ENCODE measurements around the gene MYO1A.
"Not testable (repeated sequence)": the region's sequence is repeated elsewhere in the genome, so short reads cannot be mapped to it uniquely, and the experiment has no call there.

MYO1A gene

DNA sequence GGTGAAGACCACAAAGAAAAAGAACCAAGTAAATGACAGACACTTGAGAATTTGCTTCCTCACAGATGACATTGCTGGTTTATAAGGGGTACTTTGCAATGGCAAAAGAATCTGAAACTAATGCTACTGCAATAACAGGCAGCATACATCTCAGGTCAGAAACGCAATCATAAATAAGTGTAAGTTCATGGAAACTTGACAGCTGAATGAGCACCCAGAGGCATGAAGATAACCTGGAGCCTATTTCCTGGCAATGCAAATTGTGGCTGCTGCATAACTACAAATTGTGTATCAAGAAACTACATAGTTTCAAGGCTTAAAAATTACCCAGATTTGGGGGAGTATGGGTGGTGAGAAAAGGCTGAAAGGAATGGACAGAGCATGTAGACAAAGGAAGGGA, 8.5 kb upstream of the MYO1A start:
- H3K9me2 ChIP-seq (replicated peaks; ENCODE audit: insufficient read depth, low read length) = no peaks in the 10 kb centered on the region
- H2AFZ ChIP-seq (ENCODE audit: low read length) = no peak overlapping the region
- H3K9me3 ChIP-seq (replicated peaks; ENCODE audit: insufficient read depth, low read length) = no peaks in the 10 kb centered on the region
- H3K27me3 ChIP-seq (replicated peaks; ENCODE audit: insufficient read depth, low read length) = no peaks in the 10 kb centered on the region
- no peaks in the 10 kb centered on the region for H4K20me1 ChIP-seq (ENCODE audit: insufficient read depth, low read length)
- H3K4me2 ChIP-seq (ENCODE audit: low read depth, low read length) = no peak overlapping the region
- H3F3A ChIP-seq (ENCODE audit: insufficient read depth, low read length) = 0 out of 2 replicates have a peak, but pooled peaks cover 6% of the 10 kb centered on the region
- TF ChIP-seq EZH2phosphoT487 (IDR thresholded peaks at IDR 0.05; ENCODE audit: low read length) (no peak), EZH2 (optimal IDR thresholded peaks at IDR 0.05; ENCODE audit: low read depth, low read length) (no peak)
- TF ChIP-seq, protein P1, sequence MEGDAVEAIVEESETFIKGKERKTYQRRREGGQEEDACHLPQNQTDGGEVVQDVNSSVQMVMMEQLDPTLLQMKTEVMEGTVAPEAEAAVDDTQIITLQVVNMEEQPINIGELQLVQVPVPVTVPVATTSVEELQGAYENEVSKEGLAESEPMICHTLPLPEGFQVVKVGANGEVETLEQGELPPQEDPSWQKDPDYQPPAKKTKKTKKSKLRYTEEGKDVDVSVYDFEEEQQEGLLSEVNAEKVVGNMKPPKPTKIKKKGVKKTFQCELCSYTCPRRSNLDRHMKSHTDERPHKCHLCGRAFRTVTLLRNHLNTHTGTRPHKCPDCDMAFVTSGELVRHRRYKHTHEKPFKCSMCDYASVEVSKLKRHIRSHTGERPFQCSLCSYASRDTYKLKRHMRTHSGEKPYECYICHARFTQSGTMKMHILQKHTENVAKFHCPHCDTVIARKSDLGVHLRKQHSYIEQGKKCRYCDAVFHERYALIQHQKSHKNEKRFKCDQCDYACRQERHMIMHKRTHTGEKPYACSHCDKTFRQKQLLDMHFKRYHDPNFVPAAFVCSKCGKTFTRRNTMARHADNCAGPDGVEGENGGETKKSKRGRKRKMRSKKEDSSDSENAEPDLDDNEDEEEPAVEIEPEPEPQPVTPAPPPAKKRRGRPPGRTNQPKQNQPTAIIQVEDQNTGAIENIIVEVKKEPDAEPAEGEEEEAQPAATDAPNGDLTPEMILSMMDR (IDR thresholded peaks at IDR 0.05; ENCODE audit: low read length) = no peak
- H3K9ac ChIP-seq (ENCODE audit: low read length) = no peak overlapping the region
- peaks cover 12% of the 10 kb centered on the region for H3K36me3 ChIP-seq (replicated peaks; ENCODE audit: insufficient read depth, low read length)
- no peaks in the 10 kb centered on the region for H3K79me2 ChIP-seq (ENCODE audit: low read length)
- H3K27ac ChIP-seq (ENCODE audit: low read length) = no peak overlapping the region
- no peaks in the 10 kb centered on the region; the same call in 1 of the 2 replicates for H3K4me1 ChIP-seq (ENCODE audit: low read length)
- no peak for DNase-seq
- H3K4me3 ChIP-seq (ENCODE audit: low read length) = no peak overlapping the region

GRCh38 chr12:57057067-57057751, 7.3 kb upstream of the MYO1A start:
- H3K9me2 ChIP-seq (replicated peaks; ENCODE audit: insufficient read depth, low read length) = no peaks in the 10 kb centered on the region
- no peak overlapping the region for H2AFZ ChIP-seq (ENCODE audit: low read length)
- DNase-seq = no peak
- no peak overlapping the region for H3K4me3 ChIP-seq (ENCODE audit: low read length)
- H3K79me2 ChIP-seq (ENCODE audit: low read length) = no peaks in the 10 kb centered on the region
- peaks cover 12% of the 10 kb centered on the region for H3K36me3 ChIP-seq (replicated peaks; ENCODE audit: insufficient read depth, low read length)
- no peak overlapping the region for H3K4me2 ChIP-seq (ENCODE audit: low read depth, low read length)
- no peaks in the 10 kb centered on the region; the same call in 1 of the 2 replicates for H3K4me1 ChIP-seq (ENCODE audit: low read length)
- TF ChIP-seq EZH2 (optimal IDR thresholded peaks at IDR 0.05; ENCODE audit: low read depth, low read length) (no peak), EZH2phosphoT487 (IDR thresholded peaks at IDR 0.05; ENCODE audit: low read length) (no peak)
- TF ChIP-seq, protein P1 (IDR thresholded peaks at IDR 0.05; ENCODE audit: low read length) = no peak
- no peak overlapping the region for H3K27ac ChIP-seq (ENCODE audit: low read length)
- H3F3A ChIP-seq (ENCODE audit: insufficient read depth, low read length) = no peaks in the 10 kb centered on the region
- no peaks in the 10 kb centered on the region for H4K20me1 ChIP-seq (ENCODE audit: insufficient read depth, low read length)
- no peak overlapping the region for H3K9ac ChIP-seq (ENCODE audit: low read length)
- no peaks in the 10 kb centered on the region for H3K9me3 ChIP-seq (replicated peaks; ENCODE audit: insufficient read depth, low read length)
- no peaks in the 10 kb centered on the region for H3K27me3 ChIP-seq (replicated peaks; ENCODE audit: insufficient read depth, low read length)

DNA sequence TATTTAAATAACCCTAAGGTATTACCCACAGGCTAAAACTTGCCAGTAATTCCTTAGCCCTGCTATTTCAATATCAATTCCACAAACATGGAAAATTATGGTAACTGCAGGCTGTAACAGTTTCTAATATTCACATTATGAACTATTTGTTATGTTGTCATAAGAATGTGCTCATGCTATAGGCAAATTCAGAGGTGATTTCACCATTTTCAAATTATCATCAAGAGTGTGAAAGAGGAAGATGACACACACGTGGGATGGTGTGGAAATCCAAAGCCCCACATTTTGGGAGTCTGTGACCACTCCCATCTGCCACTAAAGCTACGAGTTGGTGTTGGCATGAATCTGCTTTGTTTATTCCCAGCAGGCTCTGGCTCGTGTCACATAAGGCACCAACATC, 5.9 kb upstream of the MYO1A start:
- H3K9ac ChIP-seq (ENCODE audit: low read length) = no peak overlapping the region
- DNase-seq = no peak
- H3K9me2 ChIP-seq (replicated peaks; ENCODE audit: insufficient read depth, low read length) = no peaks in the 10 kb centered on the region
- no peaks in the 10 kb centered on the region for H3F3A ChIP-seq (ENCODE audit: insufficient read depth, low read length)
- no peak overlapping the region for H3K27ac ChIP-seq (ENCODE audit: low read length)
- H2AFZ ChIP-seq (ENCODE audit: low read length) = no peak overlapping the region
- H3K4me1 ChIP-seq (ENCODE audit: low read length) = no peaks in the 10 kb centered on the region; the same call in 1 of the 2 replicates
- H4K20me1 ChIP-seq (ENCODE audit: insufficient read depth, low read length) = no peaks in the 10 kb centered on the region
- no peaks in the 10 kb centered on the region for H3K79me2 ChIP-seq (ENCODE audit: low read length)
- no peaks in the 10 kb centered on the region for H3K27me3 ChIP-seq (replicated peaks; ENCODE audit: insufficient read depth, low read length)
- H3K4me2 ChIP-seq (ENCODE audit: low read depth, low read length) = no peak overlapping the region
- TF ChIP-seq EZH2 (optimal IDR thresholded peaks at IDR 0.05; ENCODE audit: low read depth, low read length) (no peak), EZH2phosphoT487 (IDR thresholded peaks at IDR 0.05; ENCODE audit: low read length) (no peak)
- TF ChIP-seq, protein P1 (IDR thresholded peaks at IDR 0.05; ENCODE audit: low read length) = no peak
- no peaks in the 10 kb centered on the region for H3K9me3 ChIP-seq (replicated peaks; ENCODE audit: insufficient read depth, low read length)
- H3K4me3 ChIP-seq (ENCODE audit: low read length) = no peak overlapping the region
- peaks cover 12% of the 10 kb centered on the region for H3K36me3 ChIP-seq (replicated peaks; ENCODE audit: insufficient read depth, low read length)

DNA sequence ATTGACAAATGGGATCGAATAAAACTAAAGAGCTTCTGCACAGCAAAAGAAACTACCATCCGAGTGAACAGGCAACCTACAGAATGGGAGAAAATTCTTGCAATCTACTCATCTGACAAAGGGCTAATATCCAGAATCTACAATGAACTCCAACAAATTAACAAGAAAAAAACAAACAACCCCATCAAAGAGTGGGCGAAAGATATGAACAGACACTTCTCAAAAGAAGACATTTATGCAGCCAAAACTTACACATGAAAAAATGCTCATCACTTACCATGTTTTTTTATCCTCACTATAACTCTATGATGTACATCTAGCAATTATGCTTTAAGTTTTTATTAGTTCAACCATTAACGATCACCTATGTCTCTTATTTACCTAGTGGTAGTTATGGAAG, 4.0 kb upstream of the MYO1A start:
- not testable (repeated sequence) for H3K4me3 ChIP-seq (ENCODE audit: low read length); H3K4me1 ChIP-seq (ENCODE audit: low read length); H2AFZ ChIP-seq (ENCODE audit: low read length); H3K4me2 ChIP-seq (ENCODE audit: low read depth, low read length); H3K27ac ChIP-seq (ENCODE audit: low read length); DNase-seq; H3K27me3 ChIP-seq (replicated peaks; ENCODE audit: insufficient read depth, low read length); H3K36me3 ChIP-seq (replicated peaks; ENCODE audit: insufficient read depth, low read length); H3F3A ChIP-seq (ENCODE audit: insufficient read depth, low read length); H3K79me2 ChIP-seq (ENCODE audit: low read length); H3K9me2 ChIP-seq (replicated peaks; ENCODE audit: insufficient read depth, low read length); H3K9me3 ChIP-seq (replicated peaks; ENCODE audit: insufficient read depth, low read length); H3K9ac ChIP-seq (ENCODE audit: low read length); H4K20me1 ChIP-seq (ENCODE audit: insufficient read depth, low read length)

DNA sequence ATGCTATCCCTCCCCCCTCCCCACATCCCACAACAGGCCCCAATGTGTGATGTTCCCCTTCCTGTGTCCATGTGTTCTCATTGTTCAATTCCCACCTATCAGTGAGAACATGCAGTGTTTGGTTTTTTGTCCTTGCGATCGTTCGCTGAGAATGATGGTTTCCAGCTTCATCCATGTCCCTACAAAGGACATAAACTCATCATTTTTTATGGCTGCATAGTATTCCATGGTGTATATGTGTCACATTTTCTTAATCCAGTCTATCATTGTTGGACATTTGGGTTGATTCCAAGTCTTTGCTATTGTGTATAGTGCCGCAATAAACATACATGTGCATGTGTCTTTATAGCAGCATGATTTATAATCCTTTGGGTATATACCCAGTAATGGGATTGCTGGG, 3.2 kb upstream of the MYO1A start:
- H3F3A ChIP-seq (ENCODE audit: insufficient read depth, low read length); H3K27ac ChIP-seq (ENCODE audit: low read length); H4K20me1 ChIP-seq (ENCODE audit: insufficient read depth, low read length); H3K27me3 ChIP-seq (replicated peaks; ENCODE audit: insufficient read depth, low read length); H3K9me2 ChIP-seq (replicated peaks; ENCODE audit: insufficient read depth, low read length); H3K79me2 ChIP-seq (ENCODE audit: low read length); H3K9ac ChIP-seq (ENCODE audit: low read length); H3K4me3 ChIP-seq (ENCODE audit: low read length); H3K9me3 ChIP-seq (replicated peaks; ENCODE audit: insufficient read depth, low read length); H3K4me1 ChIP-seq (ENCODE audit: low read length); H3K4me2 ChIP-seq (ENCODE audit: low read depth, low read length); DNase-seq; H2AFZ ChIP-seq (ENCODE audit: low read length); H3K36me3 ChIP-seq (replicated peaks; ENCODE audit: insufficient read depth, low read length): not testable (repeated sequence)

Data from MM.1S (cell line).